CD8-positive, alpha-beta memory T cell (primary cell): ENCODE measurements around the gene BNC2. TPM values are rescaled to one million over a fixed set of nuclear protein-coding genes. Genes with fewer than 3 reads are reported as not detected.

Source experiments
- CTCF ChIA-PET: fragments of 350-600 bp; sonication (Branson Sonifier 250); formaldehyde crosslinking; loops from one replicate; lab custom pipeline; 2021; ENCODE audit warnings: antibody characterized with exemption; lab: Charles Lee
- POLR2A ChIA-PET: fragments of 350-600 bp; sonication (Branson Sonifier 250); formaldehyde crosslinking; loops from one replicate; lab custom pipeline; 2021; ENCODE audit warnings: antibody characterized with exemption; lab: Charles Lee
- DNase-seq, 5 donors: peaks; one replicate each; pipeline versions ENCODE4 v3.0.0 to v3.0.0-alpha.2; 2020 to 2022; ENCODE audit warnings: mixed read lengths in 1 of 5
- H3K27ac ChIP-seq: one replicate; pipeline ENCODE4 v1.7.0; 2013; ENCODE audit warnings: low read depth, mild to moderate bottlenecking, low read length, moderate library complexity
- H3K27me3 ChIP-seq: 2 replicates; pipeline ENCODE4 v1.7.0; 2013; ENCODE audit warnings: low read length, mild to moderate bottlenecking; ENCODE audit not compliant: insufficient read depth, poor library complexity, severe bottlenecking
- H3K36me3 ChIP-seq: 2 replicates; pipeline ENCODE4 v1.7.0; 2013; ENCODE audit warnings: mild to moderate bottlenecking, low read length, moderate library complexity; ENCODE audit not compliant: insufficient read depth
- H3K4me1 ChIP-seq: 2 replicates; pipeline ENCODE4 v1.7.0; 2013; ENCODE audit warnings: mild to moderate bottlenecking, low read length, moderate library complexity; ENCODE audit not compliant: insufficient read depth
- H3K4me3 ChIP-seq: 2 replicates; pipeline ENCODE4 v1.7.0; 2013; ENCODE audit warnings: mild to moderate bottlenecking, low read length
- H3K9me3 ChIP-seq: 2 replicates; pipeline ENCODE4 v1.7.0; 2013; ENCODE audit warnings: mild to moderate bottlenecking, low read length
- H3K27ac Mint-ChIP-seq, 8 donors: one replicate each; pipeline ENCODE4 v1.8.0; 2020 to 2021; ENCODE audit warnings: mixed read lengths in 8 of 8, mild to moderate bottlenecking in 6 of 8, inconsistent platforms in 3 of 8, moderate library complexity in 3 of 8
- H3K27me3 Mint-ChIP-seq, 2 donors: one replicate each; pipeline ENCODE4 v1.8.0; 2020 to 2021; ENCODE audit warnings: mixed read lengths in 2 of 2, mild to moderate bottlenecking in 1 of 2, moderate library complexity in 1 of 2
- H3K36me3 Mint-ChIP-seq, 3 donors: one replicate each; pipeline ENCODE4 v1.8.0; 2020 to 2021; ENCODE audit warnings: mixed read lengths in 3 of 3, inconsistent platforms in 1 of 3, mild to moderate bottlenecking in 1 of 3
- H3K4me1 Mint-ChIP-seq, 3 donors: one replicate each; pipeline ENCODE4 v1.8.0; 2020 to 2021; ENCODE audit warnings: mixed read lengths in 3 of 3, inconsistent platforms in 1 of 3, mild to moderate bottlenecking in 1 of 3
- H3K4me3 Mint-ChIP-seq, 7 donors: one replicate each; pipeline ENCODE4 v1.8.0; 2020 to 2021; ENCODE audit warnings: mixed read lengths in 7 of 7, mild to moderate bottlenecking in 6 of 7, moderate library complexity in 4 of 7, inconsistent platforms in 2 of 7
- H3K9me3 Mint-ChIP-seq, 5 donors: one replicate each; pipeline ENCODE4 v1.8.0; 2020 to 2022; ENCODE audit warnings: mixed read lengths in 5 of 5, mild to moderate bottlenecking in 3 of 5, moderate library complexity in 2 of 5, inconsistent platforms in 1 of 5
- polyA plus RNA-seq: library from polyadenylated mRNA; unstranded; fragments of 300-500 nt; fragmentation: Illumina TruSeq; gene quantifications from one replicate; pipeline ENCODE4 v1.2.3, GENCODE V29; 2021
- total RNA-seq, 2 experiments: library from RNA; stranded (reverse); gene quantifications; one replicate each; pipeline ENCODE4 v1.2.3, GENCODE V29; 2021

The BNC2 gene
- total and polyA plus RNA-seq, 3 experiments from 2014 or later = 0.18 TPM; not detected in 2

GRCh38 chr9:16832101-16832500, 38.4 kb downstream of the BNC2 start:
- no peaks in the 10 kb centered on the region for H3K4me1 ChIP-seq
- no peak overlapping the region for H3K4me3 ChIP-seq
- CTCF ChIA-PET = no interaction called here
- no peak overlapping the region for H3K27ac Mint-ChIP-seq
- no peak overlapping the region for H3K4me3 Mint-ChIP-seq
- no peaks in the 10 kb centered on the region for H3K27me3 Mint-ChIP-seq
- H3K36me3 ChIP-seq = no peaks in the 10 kb centered on the region
- no peaks in the 10 kb centered on the region for H3K27me3 ChIP-seq
- no peak for DNase-seq
- H3K27ac ChIP-seq = no peak overlapping the region
- no peaks in the 10 kb centered on the region for H3K36me3 Mint-ChIP-seq
- no peaks in the 10 kb centered on the region for H3K9me3 ChIP-seq
- peaks cover 0 to 19% (median 7%) of the 10 kb centered on the region in 5 donors for H3K9me3 Mint-ChIP-seq
- H3K4me1 Mint-ChIP-seq = no peaks in the 10 kb centered on the region
- POLR2A ChIA-PET = no interaction called here

DNA sequence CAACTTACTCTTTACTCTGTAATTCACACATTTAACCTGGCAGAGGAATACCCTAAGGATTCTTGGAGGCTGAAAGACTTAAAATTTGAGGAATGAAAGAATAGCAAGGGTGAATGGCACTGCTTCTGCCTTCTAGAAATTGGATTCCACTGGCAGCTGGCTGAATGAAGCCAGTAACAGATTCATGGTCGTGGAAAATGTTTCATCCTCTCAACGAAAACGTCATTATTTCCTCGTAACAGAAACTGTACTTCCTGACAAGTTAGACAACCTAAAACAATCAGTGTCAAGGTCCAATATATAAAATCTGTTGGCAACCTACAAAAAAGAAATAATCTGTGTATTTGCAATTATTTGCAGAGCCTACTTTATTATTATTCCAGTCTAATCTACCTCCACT, 39.7 kb downstream of the BNC2 start:
- CTCF ChIA-PET = no interaction called here
- Histone ChIP-seq H3K27ac (no peak overlapping the region), H3K27me3 (no peaks in the 10 kb centered on the region), H3K36me3 (no peaks in the 10 kb centered on the region), H3K4me3 (no peak overlapping the region), H3K4me1 (no peaks in the 10 kb centered on the region), H3K9me3 (no peaks in the 10 kb centered on the region)
- no peak overlapping the region for H3K4me3 Mint-ChIP-seq
- H3K27me3 Mint-ChIP-seq = no peaks in the 10 kb centered on the region
- POLR2A ChIA-PET = no interaction called here
- no peak overlapping the region for H3K27ac Mint-ChIP-seq
- peaks cover 0 to 16% (median 7%) of the 10 kb centered on the region in 5 donors for H3K9me3 Mint-ChIP-seq
- no peak for DNase-seq
- H3K4me1 Mint-ChIP-seq = no peaks in the 10 kb centered on the region
- H3K36me3 Mint-ChIP-seq = no peaks in the 10 kb centered on the region

GRCh38 chr9:16828340-16829281, 41.9 kb downstream of the BNC2 start:
- no peaks in the 10 kb centered on the region for H3K36me3 ChIP-seq
- ChIA-PET CTCF (no interaction called here), POLR2A (no interaction called here)
- no peak overlapping the region for H3K27ac ChIP-seq
- no peak for DNase-seq
- Mint-ChIP-seq H3K4me1 (no peaks in the 10 kb centered on the region), H3K4me3 (no peak overlapping the region), H3K27me3 (no peaks in the 10 kb centered on the region), H3K9me3 (peaks cover 0 to 13% (median 10%) of the 10 kb centered on the region in 5 donors), H3K27ac (no peak overlapping the region), H3K36me3 (no peaks in the 10 kb centered on the region)
- H3K4me1 ChIP-seq = no peaks in the 10 kb centered on the region
- no peak overlapping the region for H3K4me3 ChIP-seq
- no peaks in the 10 kb centered on the region for H3K27me3 ChIP-seq
- no peaks in the 10 kb centered on the region for H3K9me3 ChIP-seq

- Mint-ChIP-seq H3K4me1 (no peaks in the 10 kb centered on the region), H3K4me3 (no peak overlapping the region), H3K27ac (no peak overlapping the region), H3K36me3 (no peaks in the 10 kb centered on the region), H3K9me3 (peaks cover 0 to 7% (median 6%) of the 10 kb centered on the region in 5 donors), H3K27me3 (no peaks in the 10 kb centered on the region)
- Histone ChIP-seq H3K36me3 (no peaks in the 10 kb centered on the region), H3K4me3 (no peak overlapping the region), H3K9me3 (no peaks in the 10 kb centered on the region), H3K4me1 (no peaks in the 10 kb centered on the region), H3K27me3 (no peaks in the 10 kb centered on the region), H3K27ac (no peak overlapping the region)
- POLR2A ChIA-PET = no interaction called here
- no peak for DNase-seq
- CTCF ChIA-PET = no interaction called here
Measured at GRCh38 chr9:16825971-16826625, 44.4 kb downstream of the BNC2 start.

GRCh38 chr9:16825331-16825725, 45.1 kb downstream of the BNC2 start:
- DNase-seq = no peak
- peaks cover 0 to 7% (median 6%) of the 10 kb centered on the region in 5 donors for H3K9me3 Mint-ChIP-seq
- POLR2A ChIA-PET = no interaction called here
- H3K27me3 Mint-ChIP-seq = no peaks in the 10 kb centered on the region
- CTCF ChIA-PET = no interaction called here
- Histone ChIP-seq H3K36me3 (no peaks in the 10 kb centered on the region), H3K4me3 (no peak overlapping the region), H3K27me3 (no peaks in the 10 kb centered on the region), H3K9me3 (no peaks in the 10 kb centered on the region), H3K27ac (no peak overlapping the region), H3K4me1 (no peaks in the 10 kb centered on the region)
- H3K4me1 Mint-ChIP-seq = no peaks in the 10 kb centered on the region
- no peak overlapping the region for H3K27ac Mint-ChIP-seq
- no peak overlapping the region for H3K4me3 Mint-ChIP-seq
- no peaks in the 10 kb centered on the region for H3K36me3 Mint-ChIP-seq

DNA sequence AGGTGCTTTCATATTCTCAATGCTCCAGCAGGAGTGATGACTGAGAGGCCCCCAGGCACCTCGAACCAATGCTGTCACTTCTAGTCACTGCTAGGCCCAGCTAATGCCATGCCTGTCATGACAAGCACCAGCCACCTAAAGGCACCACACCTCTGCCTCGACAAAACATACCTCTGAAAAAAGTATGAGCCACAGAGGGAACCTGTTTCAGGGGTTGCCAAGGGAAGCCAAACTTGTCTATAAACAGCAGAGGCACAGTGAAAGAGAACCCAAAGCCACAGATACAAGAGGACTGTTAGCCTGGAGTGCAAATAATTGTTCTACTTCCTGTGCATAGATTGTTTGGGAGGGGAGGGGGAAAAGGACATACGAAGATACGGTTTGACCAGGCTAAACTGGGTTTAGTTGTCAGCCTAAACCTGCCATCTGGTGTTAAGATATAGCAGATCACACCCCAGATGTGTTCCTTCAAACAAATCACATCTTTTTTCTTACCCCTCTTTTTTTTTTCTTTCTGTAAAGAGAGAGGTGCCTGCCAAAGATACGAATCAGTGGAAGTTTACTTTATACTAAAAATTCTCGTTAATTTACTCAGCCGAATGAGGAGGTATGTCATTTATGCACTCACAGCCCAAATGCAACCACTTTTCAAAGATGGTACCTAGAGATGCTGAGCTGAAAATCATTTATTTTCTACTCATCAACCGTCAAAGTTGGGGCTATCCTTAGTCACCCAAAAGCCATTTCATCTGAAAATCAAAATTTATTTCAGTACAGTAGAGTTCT, 45.7 kb downstream of the BNC2 start:
- H3K27ac ChIP-seq = no peak overlapping the region
- H3K9me3 ChIP-seq = no peaks in the 10 kb centered on the region
- Mint-ChIP-seq H3K27me3 (no peaks in the 10 kb centered on the region), H3K4me3 (no peak overlapping the region), H3K4me1 (no peaks in the 10 kb centered on the region), H3K36me3 (no peaks in the 10 kb centered on the region), H3K27ac (no peak overlapping the region), H3K9me3 (peaks cover 0 to 7% (median 6%) of the 10 kb centered on the region in 5 donors)
- no peaks in the 10 kb centered on the region for H3K27me3 ChIP-seq
- no peak for DNase-seq
- H3K36me3 ChIP-seq = no peaks in the 10 kb centered on the region
- POLR2A ChIA-PET = no interaction called here
- no peak overlapping the region for H3K4me3 ChIP-seq
- CTCF ChIA-PET = no interaction called here
- no peaks in the 10 kb centered on the region for H3K4me1 ChIP-seq

DNA sequence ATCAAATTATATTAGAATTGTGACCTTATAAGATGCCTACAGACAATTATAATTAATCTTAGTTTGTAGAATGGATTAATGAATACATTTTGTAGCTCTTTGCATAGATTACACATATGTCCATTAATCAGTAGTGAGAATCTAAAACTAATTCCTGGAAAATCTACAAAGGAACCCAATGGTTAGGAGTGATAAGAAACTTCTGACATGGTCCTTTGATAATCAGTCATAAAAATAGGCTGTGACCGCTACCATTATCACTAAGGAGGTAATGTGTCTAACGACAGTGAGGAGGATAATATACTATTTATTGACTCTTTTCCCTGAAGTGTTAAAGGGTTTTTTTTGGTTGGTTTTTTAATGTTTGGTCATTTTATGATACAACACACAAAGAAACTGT, 46.6 kb downstream of the BNC2 start:
- Mint-ChIP-seq H3K27ac (no peak overlapping the region), H3K27me3 (no peaks in the 10 kb centered on the region), H3K4me3 (no peak overlapping the region), H3K9me3 (peaks cover 0 to 11% (median 7%) of the 10 kb centered on the region in 5 donors), H3K4me1 (no peaks in the 10 kb centered on the region), H3K36me3 (no peaks in the 10 kb centered on the region)
- Histone ChIP-seq H3K27me3 (no peaks in the 10 kb centered on the region), H3K4me1 (no peaks in the 10 kb centered on the region), H3K4me3 (no peak overlapping the region), H3K9me3 (no peaks in the 10 kb centered on the region), H3K27ac (no peak overlapping the region), H3K36me3 (no peaks in the 10 kb centered on the region)
- ChIA-PET CTCF (no interaction called here), POLR2A (no interaction called here)
- no peak for DNase-seq

DNA sequence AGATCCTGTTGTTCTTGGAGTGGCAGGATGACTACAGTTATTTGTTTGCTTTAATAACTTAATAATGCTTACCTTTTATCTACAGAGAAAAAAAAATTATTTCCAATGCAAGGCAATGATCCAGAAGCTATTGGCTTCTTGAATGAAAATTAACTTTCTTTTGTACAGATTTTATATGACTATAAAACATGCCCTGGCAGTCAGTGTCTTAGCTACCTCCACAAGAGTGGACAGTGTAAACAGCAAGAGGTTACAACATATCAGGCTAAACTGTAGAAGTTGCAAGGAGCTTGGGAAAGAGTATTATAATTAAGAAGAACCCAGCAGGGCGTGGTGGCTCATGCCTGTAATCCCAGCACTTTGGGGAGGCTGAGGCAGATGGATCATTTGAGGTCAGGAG, 49.1 kb downstream of the BNC2 start:
- Histone ChIP-seq H3K4me3 (no peak overlapping the region), H3K4me1 (no peaks in the 10 kb centered on the region), H3K27ac (no peak overlapping the region), H3K9me3 (no peaks in the 10 kb centered on the region), H3K36me3 (no peaks in the 10 kb centered on the region), H3K27me3 (no peaks in the 10 kb centered on the region)
- no peaks in the 10 kb centered on the region for H3K36me3 Mint-ChIP-seq
- H3K9me3 Mint-ChIP-seq = peaks cover 2 to 12% (median 5%) of the 10 kb centered on the region in 5 donors
- no peaks in the 10 kb centered on the region for H3K27me3 Mint-ChIP-seq
- H3K27ac Mint-ChIP-seq = no peak overlapping the region
- DNase-seq = no peak
- no peak overlapping the region for H3K4me3 Mint-ChIP-seq
- CTCF ChIA-PET = no interaction called here
- no peaks in the 10 kb centered on the region for H3K4me1 Mint-ChIP-seq
- POLR2A ChIA-PET = no interaction called here
